ENCODE results near the gene PRIM2.
"Not testable (repeated sequence)": the region's sequence is repeated elsewhere in the genome, so short reads cannot be mapped to it uniquely, and the experiment has no call there.

DNA sequence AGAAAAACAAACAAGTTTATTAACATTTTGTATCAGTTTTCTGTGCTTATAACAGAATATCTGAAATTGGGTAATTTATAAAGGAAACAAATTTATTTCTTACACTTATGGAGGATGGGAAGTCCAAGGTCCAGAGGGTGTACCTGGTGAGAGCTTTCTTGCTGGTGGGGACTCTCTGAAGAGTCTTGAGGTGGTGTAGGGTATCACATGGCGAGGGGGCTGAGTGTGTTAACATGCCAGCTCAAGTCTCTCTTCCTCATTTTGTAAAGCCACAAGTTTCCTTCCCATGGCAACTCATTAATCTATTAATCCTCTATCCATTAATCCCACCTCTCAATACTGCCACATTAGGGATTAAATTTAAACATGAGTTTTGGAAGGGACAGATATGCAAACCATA, 212.3 kb downstream of the PRIM2 start:
- TF ChIP-seq CTCF (IDR thresholded peaks at IDR 0.05); POLR2AphosphoS5 (IDR thresholded peaks at IDR 0.05; ENCODE audit: low read depth, low read length); SIN3A (IDR thresholded peaks at IDR 0.05; ENCODE audit: borderline replicate concordance, insufficient read depth, low read depth, low read length); REST (IDR thresholded peaks at IDR 0.05; ENCODE audit: insufficient read depth in 1 of 2, low read depth in 2 of 2, low read length in 1 of 2): not testable (repeated sequence)

All from Panc1 (cell line).